ENCODE data around the gene DNAJB8. TPM values are rescaled to one million over a fixed set of nuclear protein-coding genes. Genes with fewer than 3 reads are reported as not detected.

The DNAJB8 gene
- total RNA-seq, 1 experiment from 2014 or later: not detected

GRCh38 chr3:128420289-128420688, 46.4 kb downstream of the DNAJB8 start:
- Mint-ChIP-seq H3K27me3 (ENCODE audit: insufficient read depth, unreplicated experiment) (no peaks in the 10 kb centered on the region), H3K4me1 (ENCODE audit: low read depth, unreplicated experiment) (peaks cover 6% of the 10 kb centered on the region), H3K36me3 (ENCODE audit: insufficient read depth, unreplicated experiment) (peaks cover under 1% of the 10 kb centered on the region), H3K9me3 (ENCODE audit: unreplicated experiment) (no peaks in the 10 kb centered on the region), H3K27ac (ENCODE audit: unreplicated experiment) (no peak overlapping the region), H3K4me3 (ENCODE audit: unreplicated experiment) (no peak overlapping the region)
- no peaks in the 10 kb centered on the region for H3K36me3 ChIP-seq (ENCODE audit: control insufficient read depth, insufficient read depth, low read length)
- no peaks in the 10 kb centered on the region for H3K9me3 ChIP-seq
- no peaks in the 10 kb centered on the region for H3K27me3 ChIP-seq (replicated peaks; ENCODE audit: control insufficient read depth, insufficient read depth, low read length)
- H3K4me1 ChIP-seq: peaks cover 7% of the 10 kb centered on the region; the same call in 1 of the 2 replicates
- POLR2A ChIA-PET: no interaction called here
- H3K4me3 ChIP-seq (ENCODE audit: low read depth, low read length): no peak overlapping the region
- intact Hi-C loops (cut with micrococcal nuclease; ENCODE audit: unreplicated experiment): loop anchor here (10.0 kb wide), 1 partner anchor 165 kb away; no protein-coding TSS in a partner anchor
- TF ChIP-seq CTCF (IDR thresholded peaks at IDR 0.05; ENCODE audit: insufficient read depth in 1 of 2, low read depth in 1 of 2, low read length in 1 of 2, severe bottlenecking in 1 of 2, unreplicated experiment in 1 of 2): no peak
- no TSS peak for BruUV-seq (replicated peaks)
- no peak for DNase-seq
- CTCF ChIA-PET: no interaction called here

GRCh38 chr3:128419311-128419710, 47.4 kb downstream of the DNAJB8 start:
- DNase-seq: no peak
- no TSS peak for BruUV-seq (replicated peaks)
- Mint-ChIP-seq H3K36me3 (ENCODE audit: insufficient read depth, unreplicated experiment) (peaks cover 4% of the 10 kb centered on the region), H3K4me3 (ENCODE audit: unreplicated experiment) (no peak overlapping the region), H3K27ac (ENCODE audit: unreplicated experiment) (no peak overlapping the region), H3K27me3 (ENCODE audit: insufficient read depth, unreplicated experiment) (no peaks in the 10 kb centered on the region), H3K9me3 (ENCODE audit: unreplicated experiment) (no peaks in the 10 kb centered on the region), H3K4me1 (ENCODE audit: low read depth, unreplicated experiment) (peaks cover 6% of the 10 kb centered on the region)
- Histone ChIP-seq H3K36me3 (ENCODE audit: control insufficient read depth, insufficient read depth, low read length) (no peaks in the 10 kb centered on the region), H3K4me1 (peaks cover 7% of the 10 kb centered on the region; the same call in 1 of the 2 replicates), H3K27me3 (replicated peaks; ENCODE audit: control insufficient read depth, insufficient read depth, low read length) (no peaks in the 10 kb centered on the region), H3K9me3 (no peaks in the 10 kb centered on the region), H3K4me3 (ENCODE audit: low read depth, low read length) (no peak overlapping the region)
- TF ChIP-seq CTCF (IDR thresholded peaks at IDR 0.05; ENCODE audit: insufficient read depth in 1 of 2, low read depth in 1 of 2, low read length in 1 of 2, severe bottlenecking in 1 of 2, unreplicated experiment in 1 of 2): no peak
- ChIA-PET CTCF (no interaction called here), POLR2A (no interaction called here)
- intact Hi-C loops (cut with micrococcal nuclease; ENCODE audit: unreplicated experiment): no loop called here

GRCh38 chr3:128418900-128419299, 47.8 kb downstream of the DNAJB8 start:
- H3K27ac Mint-ChIP-seq (ENCODE audit: unreplicated experiment): no peak overlapping the region
- Histone ChIP-seq H3K36me3 (ENCODE audit: control insufficient read depth, insufficient read depth, low read length) (no peaks in the 10 kb centered on the region), H3K9me3 (no peaks in the 10 kb centered on the region), H3K4me1 (peaks cover 7% of the 10 kb centered on the region; the same call in 1 of the 2 replicates), H3K27me3 (replicated peaks; ENCODE audit: control insufficient read depth, insufficient read depth, low read length) (no peaks in the 10 kb centered on the region), H3K4me3 (ENCODE audit: low read depth, low read length) (no peak overlapping the region)
- POLR2A ChIA-PET: no interaction called here
- H3K36me3 Mint-ChIP-seq (ENCODE audit: insufficient read depth, unreplicated experiment): peaks cover 4% of the 10 kb centered on the region
- no peaks in the 10 kb centered on the region for H3K9me3 Mint-ChIP-seq (ENCODE audit: unreplicated experiment)
- H3K27me3 Mint-ChIP-seq (ENCODE audit: insufficient read depth, unreplicated experiment): no peaks in the 10 kb centered on the region
- intact Hi-C loops (cut with micrococcal nuclease; ENCODE audit: unreplicated experiment): no loop called here
- no peak for DNase-seq
- CTCF ChIA-PET: no interaction called here
- TF ChIP-seq CTCF (IDR thresholded peaks at IDR 0.05; ENCODE audit: insufficient read depth in 1 of 2, low read depth in 1 of 2, low read length in 1 of 2, severe bottlenecking in 1 of 2, unreplicated experiment in 1 of 2): no peak
- H3K4me3 Mint-ChIP-seq (ENCODE audit: unreplicated experiment): no peak overlapping the region
- peaks cover 6% of the 10 kb centered on the region for H3K4me1 Mint-ChIP-seq (ENCODE audit: low read depth, unreplicated experiment)
- BruUV-seq (replicated peaks): no TSS peak

Data from Caco-2 (cell line).